ENCODE data around the gene EXOC2. TPM values are rescaled to one million over a fixed set of nuclear protein-coding genes. Genes with fewer than 3 reads are reported as not detected.

EXOC2 gene
- total and polyA plus RNA-seq, 10 of the 15 experiments (the other 5 are each of a cell fraction or from before 2014, with no cell fraction given), result 8.7 to 32.8 (median 20.7) TPM

DNA sequence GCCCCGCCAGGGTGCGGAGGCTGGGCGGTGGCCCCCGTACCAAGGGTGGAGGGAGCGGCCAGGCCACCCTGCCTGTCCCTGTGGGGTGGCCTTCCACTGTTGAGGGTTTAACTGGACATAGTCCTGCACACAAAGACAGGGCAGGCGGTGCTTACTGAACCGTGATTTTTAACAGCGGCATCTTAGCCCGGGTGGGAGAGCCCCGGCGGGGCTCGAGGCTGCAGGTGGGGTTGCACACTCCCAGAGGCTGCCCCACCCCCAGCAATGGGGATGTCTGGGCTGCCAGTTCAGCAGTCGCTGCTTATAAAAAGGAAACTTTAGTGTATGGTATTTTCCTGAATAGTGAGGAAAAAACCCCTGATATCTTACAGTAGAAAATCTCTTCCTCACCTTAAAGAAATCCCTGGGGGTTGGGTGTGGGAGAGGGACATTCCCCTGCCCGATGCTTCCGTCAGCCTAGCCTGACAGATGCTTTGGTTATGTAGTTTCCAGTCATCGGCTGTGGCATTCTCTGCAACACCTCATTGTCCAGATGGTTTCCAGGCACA lies 222.0 kb downstream of the EXOC2 start (continued):
- TF ChIP-seq ZNF687 (IDR thresholded peaks at IDR 0.05), result no peak
- no peak for TF ChIP-seq KAT2A (conservative IDR thresholded peaks at IDR 0.05; ENCODE audit: control insufficient read depth, low read depth, low read length)
- peak; percentile 41 to 75; a peak in 3 of 4 replicates for TF ChIP-seq IKZF2 (IDR thresholded peaks at IDR 0.05)
- no peak for TF ChIP-seq NR2F1 (conservative IDR thresholded peaks at IDR 0.05)
- no peak for TF ChIP-seq RB1 (IDR thresholded peaks at IDR 0.05; ENCODE audit: borderline replicate concordance)
- TF ChIP-seq ZNF217 (IDR thresholded peaks at IDR 0.05), result no peak
- no peak for TF ChIP-seq YY1 (IDR thresholded peaks at IDR 0.05; ENCODE audit: low read depth, low read length)
- no peak for TF ChIP-seq ESRRA (IDR thresholded peaks at IDR 0.05; ENCODE audit: low read length)
- TF ChIP-seq, protein P1, sequence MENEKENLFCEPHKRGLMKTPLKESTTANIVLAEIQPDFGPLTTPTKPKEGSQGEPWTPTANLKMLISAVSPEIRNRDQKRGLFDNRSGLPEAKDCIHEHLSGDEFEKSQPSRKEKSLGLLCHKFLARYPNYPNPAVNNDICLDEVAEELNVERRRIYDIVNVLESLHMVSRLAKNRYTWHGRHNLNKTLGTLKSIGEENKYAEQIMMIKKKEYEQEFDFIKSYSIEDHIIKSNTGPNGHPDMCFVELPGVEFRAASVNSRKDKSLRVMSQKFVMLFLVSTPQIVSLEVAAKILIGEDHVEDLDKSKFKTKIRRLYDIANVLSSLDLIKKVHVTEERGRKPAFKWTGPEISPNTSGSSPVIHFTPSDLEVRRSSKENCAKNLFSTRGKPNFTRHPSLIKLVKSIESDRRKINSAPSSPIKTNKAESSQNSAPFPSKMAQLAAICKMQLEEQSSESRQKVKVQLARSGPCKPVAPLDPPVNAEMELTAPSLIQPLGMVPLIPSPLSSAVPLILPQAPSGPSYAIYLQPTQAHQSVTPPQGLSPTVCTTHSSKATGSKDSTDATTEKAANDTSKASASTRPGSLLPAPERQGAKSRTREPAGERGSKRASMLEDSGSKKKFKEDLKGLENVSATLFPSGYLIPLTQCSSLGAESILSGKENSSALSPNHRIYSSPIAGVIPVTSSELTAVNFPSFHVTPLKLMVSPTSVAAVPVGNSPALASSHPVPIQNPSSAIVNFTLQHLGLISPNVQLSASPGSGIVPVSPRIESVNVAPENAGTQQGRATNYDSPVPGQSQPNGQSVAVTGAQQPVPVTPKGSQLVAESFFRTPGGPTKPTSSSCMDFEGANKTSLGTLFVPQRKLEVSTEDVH (IDR thresholded peaks at IDR 0.05; ENCODE audit: low read depth, partially characterized antibody), result no peak
- no peak for TF ChIP-seq CHD2 (IDR thresholded peaks at IDR 0.05; ENCODE audit: borderline replicate concordance, low read depth, low read length)
- no peak for TF ChIP-seq NR2C2 (IDR thresholded peaks at IDR 0.05; ENCODE audit: borderline replicate concordance, control insufficient read depth, insufficient read length, low read depth)
- no peak for TF ChIP-seq BCL3 (IDR thresholded peaks at IDR 0.05; ENCODE audit: borderline replicate concordance, insufficient read depth, low read depth, low read length, poor library complexity, severe bottlenecking)
- TF ChIP-seq, protein P2, sequence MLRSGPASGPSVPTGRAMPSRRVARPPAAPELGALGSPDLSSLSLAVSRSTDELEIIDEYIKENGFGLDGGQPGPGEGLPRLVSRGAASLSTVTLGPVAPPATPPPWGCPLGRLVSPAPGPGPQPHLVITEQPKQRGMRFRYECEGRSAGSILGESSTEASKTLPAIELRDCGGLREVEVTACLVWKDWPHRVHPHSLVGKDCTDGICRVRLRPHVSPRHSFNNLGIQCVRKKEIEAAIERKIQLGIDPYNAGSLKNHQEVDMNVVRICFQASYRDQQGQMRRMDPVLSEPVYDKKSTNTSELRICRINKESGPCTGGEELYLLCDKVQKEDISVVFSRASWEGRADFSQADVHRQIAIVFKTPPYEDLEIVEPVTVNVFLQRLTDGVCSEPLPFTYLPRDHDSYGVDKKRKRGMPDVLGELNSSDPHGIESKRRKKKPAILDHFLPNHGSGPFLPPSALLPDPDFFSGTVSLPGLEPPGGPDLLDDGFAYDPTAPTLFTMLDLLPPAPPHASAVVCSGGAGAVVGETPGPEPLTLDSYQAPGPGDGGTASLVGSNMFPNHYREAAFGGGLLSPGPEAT (IDR thresholded peaks at IDR 0.05; ENCODE audit: low read depth), result peak; percentile 71
- TF ChIP-seq ZNF592 (IDR thresholded peaks at IDR 0.05), result no peak
- TF ChIP-seq TCF12 (IDR thresholded peaks at IDR 0.05; ENCODE audit: low read depth, low read length), result peak; percentile 62
